Cardiac septum (tissue), 1 donor: ENCODE measurements around the gene IGF2BP3. TPM values are rescaled to one million over a fixed set of nuclear protein-coding genes. Genes with fewer than 3 reads are reported as not detected.

Experiments used
- DNase-seq: peaks from one replicate; pipeline ENCODE4 v3.0.0-alpha.2; 2020; ENCODE audit warnings: low spot score
- intact Hi-C: fragments of 100-400 bp; cut with DNase I; formaldehyde crosslinking; loops from one replicate; pipeline ENCODE4 v1.14.0; 2022
- total RNA-seq: library from RNA; stranded (reverse); fragmentation: NEBNext Ultra II Directional; extraction: Animal tissue kit (Norgen Biotek cat#: 25700); gene quantifications from one replicate; pipeline ENCODE4 v1.2.1, GENCODE V29; 2021
- donor health status: DM: no; HTN: no; CAD: no.

IGF2BP3 gene
- total RNA-seq, 1 donor from 2014 or later: 0.16 TPM

- intact Hi-C loops: no loop called here
- DNase-seq: no peak
These were observed 120.7 kb downstream of the IGF2BP3 start for GRCh38 chr7:23349484-23350157.

GRCh38 chr7:23347682-23348180 lies 122.6 kb downstream of the IGF2BP3 start:
- intact Hi-C loops: no loop called here
- no peak for DNase-seq

GRCh38 chr7:23347033-23347681 lies 123.1 kb downstream of the IGF2BP3 start:
- intact Hi-C loops: no loop called here
- no peak for DNase-seq

GRCh38 chr7:23346316-23346715 lies 124.0 kb downstream of the IGF2BP3 start:
- DNase-seq: no peak
- intact Hi-C loops: no loop called here

GRCh38 chr7:23345601-23346000 lies 124.7 kb downstream of the IGF2BP3 start:
- intact Hi-C loops: no loop called here

GRCh38 chr7:23343806-23344475 lies 126.3 kb downstream of the IGF2BP3 start:
- intact Hi-C loops: no loop called here
- DNase-seq: no peak

More at GRCh38 chr7:23345601-23346000, 124.7 kb downstream of the IGF2BP3 start:
- DNase-seq: no peak

GRCh38 chr7:23343102-23343501 lies 127.2 kb downstream of the IGF2BP3 start:
- intact Hi-C loops: no loop called here
- DNase-seq: no peak

GRCh38 chr7:23341846-23342598 lies 128.3 kb downstream of the IGF2BP3 start:
- intact Hi-C loops: no loop called here

GRCh38 chr7:23338863-23339262 lies 131.4 kb downstream of the IGF2BP3 start:
- DNase-seq: no peak

More at GRCh38 chr7:23341846-23342598, 128.3 kb downstream of the IGF2BP3 start:
- DNase-seq: no peak

GRCh38 chr7:23338439-23338838 lies 131.9 kb downstream of the IGF2BP3 start:
- DNase-seq: no peak
- intact Hi-C loops: no loop called here

More at GRCh38 chr7:23338863-23339262, 131.4 kb downstream of the IGF2BP3 start:
- intact Hi-C loops: no loop called here

- DNase-seq: no peak
- intact Hi-C loops: no loop called here
These were observed 132.9 kb downstream of the IGF2BP3 start for GRCh38 chr7:23337374-23337773.

GRCh38 chr7:23336799-23337283 lies 133.4 kb downstream of the IGF2BP3 start:
- DNase-seq: no peak
- intact Hi-C loops: no loop called here

- intact Hi-C loops: no loop called here
- DNase-seq: no peak
These were observed 134.2 kb downstream of the IGF2BP3 start for GRCh38 chr7:23336086-23336485.

- intact Hi-C loops: no loop called here
- no peak for DNase-seq
These were observed 134.7 kb downstream of the IGF2BP3 start for GRCh38 chr7:23335621-23336020.

GRCh38 chr7:23335136-23335535 lies 135.2 kb downstream of the IGF2BP3 start:
- no peak for DNase-seq
- intact Hi-C loops: no loop called here

- DNase-seq: no peak
These were observed 135.7 kb downstream of the IGF2BP3 start for GRCh38 chr7:23334482-23335056.

GRCh38 chr7:23333671-23334246 lies 136.5 kb downstream of the IGF2BP3 start:
- DNase-seq: no peak
- intact Hi-C loops: no loop called here

More at GRCh38 chr7:23334482-23335056, 135.7 kb downstream of the IGF2BP3 start:
- intact Hi-C loops: no loop called here

- no peak for DNase-seq
- intact Hi-C loops: no loop called here
These were observed 137.2 kb downstream of the IGF2BP3 start for GRCh38 chr7:23332910-23333612.
